Tibial nerve (tissue), 4 donors: ENCODE data around the gene GAREM2.

ENCODE experiments used
- EP300 ChIP-seq, 2 donors: sonication (generic); formaldehyde crosslinking; IDR thresholded peaks; one replicate each; pipeline ENCODE4 v1.6.1; 2017; ENCODE audit warnings: antibody characterized with exemption in 2 of 2, mild to moderate bottlenecking in 1 of 2
- POLR2A ChIP-seq, 2 donors: fragments of 450-650 bp; IDR thresholded peaks; one replicate each; pipeline ENCODE4 v1.6.1; 2017; ENCODE audit warnings: antibody characterized with exemption in 2 of 2, mild to moderate bottlenecking in 2 of 2, moderate library complexity in 2 of 2
- TF ChIP-seq, protein P1 (sequence below), 5 experiments: fragments of 200-600 bp in 3 of 5; fragments of 450-650 bp in 2 of 5; sonication (generic) in 3 of 5; IDR thresholded peaks; one replicate each; pipeline ENCODE4 v1.5.1; 2016 to 2019; ENCODE audit warnings: antibody characterized with exemption in 5 of 5, mild to moderate bottlenecking in 3 of 5, moderate library complexity in 2 of 5

DNA sequence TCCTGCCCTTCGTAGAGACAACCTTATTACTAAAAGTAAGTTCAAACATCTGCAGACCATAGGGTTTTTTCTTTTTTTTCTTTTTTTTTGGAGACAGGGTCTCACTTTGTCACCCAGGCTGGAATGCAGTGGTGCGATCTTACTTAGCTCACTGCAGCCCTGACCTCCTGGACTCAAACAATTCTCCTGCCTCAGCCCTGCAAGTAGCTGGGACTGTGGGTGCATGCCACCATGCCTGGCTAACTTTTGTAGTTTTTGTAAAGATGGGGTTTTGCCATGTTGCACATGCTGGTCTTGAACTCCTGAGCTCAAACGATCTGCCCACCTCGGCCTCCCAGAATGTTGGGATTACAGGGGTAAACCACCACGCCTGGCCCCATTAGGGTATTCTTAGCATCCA is 39.1 kb downstream of the GAREM2 start:
- TF ChIP-seq, protein P1, sequence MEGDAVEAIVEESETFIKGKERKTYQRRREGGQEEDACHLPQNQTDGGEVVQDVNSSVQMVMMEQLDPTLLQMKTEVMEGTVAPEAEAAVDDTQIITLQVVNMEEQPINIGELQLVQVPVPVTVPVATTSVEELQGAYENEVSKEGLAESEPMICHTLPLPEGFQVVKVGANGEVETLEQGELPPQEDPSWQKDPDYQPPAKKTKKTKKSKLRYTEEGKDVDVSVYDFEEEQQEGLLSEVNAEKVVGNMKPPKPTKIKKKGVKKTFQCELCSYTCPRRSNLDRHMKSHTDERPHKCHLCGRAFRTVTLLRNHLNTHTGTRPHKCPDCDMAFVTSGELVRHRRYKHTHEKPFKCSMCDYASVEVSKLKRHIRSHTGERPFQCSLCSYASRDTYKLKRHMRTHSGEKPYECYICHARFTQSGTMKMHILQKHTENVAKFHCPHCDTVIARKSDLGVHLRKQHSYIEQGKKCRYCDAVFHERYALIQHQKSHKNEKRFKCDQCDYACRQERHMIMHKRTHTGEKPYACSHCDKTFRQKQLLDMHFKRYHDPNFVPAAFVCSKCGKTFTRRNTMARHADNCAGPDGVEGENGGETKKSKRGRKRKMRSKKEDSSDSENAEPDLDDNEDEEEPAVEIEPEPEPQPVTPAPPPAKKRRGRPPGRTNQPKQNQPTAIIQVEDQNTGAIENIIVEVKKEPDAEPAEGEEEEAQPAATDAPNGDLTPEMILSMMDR (IDR thresholded peaks at IDR 0.05), result no peak
- TF ChIP-seq POLR2A (IDR thresholded peaks at IDR 0.05) (no peak), EP300 (IDR thresholded peaks at IDR 0.05) (no peak)
